Loucy (cell line): Measurements from ENCODE around the gene KRTCAP3.

ENCODE experiments used
- CTCF ChIP-seq: fragments of 200-600 bp; sonication (generic); conservative IDR thresholded peaks from 2 replicates; pipeline ENCODE4 v1.5.1; 2014; ENCODE audit warnings: mild to moderate bottlenecking, antibody characterized with exemption, low read length
- EZH2phosphoT487 ChIP-seq: fragments of 200-600 bp; IDR thresholded peaks from 2 replicates; pipeline ENCODE4 v1.6.1; 2018; ENCODE audit warnings: antibody characterized with exemption, mild to moderate bottlenecking, moderate library complexity, borderline replicate concordance

GRCh38 chr2:27471961-27472360, 29.8 kb downstream of the KRTCAP3 start:
- TF ChIP-seq CTCF (no peak), EZH2phosphoT487 (no peak)
